Measurements from ENCODE around the gene ARHGEF3. TPM values are rescaled to one million over a fixed set of nuclear protein-coding genes. Genes with fewer than 3 reads are reported as not detected.

Gene ARHGEF3
- total RNA-seq, 1 donor from 2014 or later, result 0.52 TPM

GRCh38 chr3:56748663-56749231 is 53.0 kb downstream of the ARHGEF3 start:
- H3K9me3 ChIP-seq (ENCODE audit: low read depth), result peaks cover 5% of the 10 kb centered on the region
- peaks cover 2% of the 10 kb centered on the region for H3K27me3 Mint-ChIP-seq (ENCODE audit: insufficient read depth, low read depth)
- no peak overlapping the region for H3K27ac Mint-ChIP-seq

GRCh38 chr3:56747150-56747549 is 54.6 kb downstream of the ARHGEF3 start:
- no peaks in the 10 kb centered on the region for H3K36me3 ChIP-seq
- H3K9me3 ChIP-seq (ENCODE audit: low read depth), result peaks cover 5% of the 10 kb centered on the region
- H3F3A ChIP-seq (ENCODE audit: low read depth), result no peaks in the 10 kb centered on the region
- no peak overlapping the region for H3K27ac ChIP-seq
- no peak for TF ChIP-seq EZH2 (IDR thresholded peaks at IDR 0.05)
- no peak for TF ChIP-seq EZH2phosphoT487 (IDR thresholded peaks at IDR 0.05)
- TF ChIP-seq, protein P1, sequence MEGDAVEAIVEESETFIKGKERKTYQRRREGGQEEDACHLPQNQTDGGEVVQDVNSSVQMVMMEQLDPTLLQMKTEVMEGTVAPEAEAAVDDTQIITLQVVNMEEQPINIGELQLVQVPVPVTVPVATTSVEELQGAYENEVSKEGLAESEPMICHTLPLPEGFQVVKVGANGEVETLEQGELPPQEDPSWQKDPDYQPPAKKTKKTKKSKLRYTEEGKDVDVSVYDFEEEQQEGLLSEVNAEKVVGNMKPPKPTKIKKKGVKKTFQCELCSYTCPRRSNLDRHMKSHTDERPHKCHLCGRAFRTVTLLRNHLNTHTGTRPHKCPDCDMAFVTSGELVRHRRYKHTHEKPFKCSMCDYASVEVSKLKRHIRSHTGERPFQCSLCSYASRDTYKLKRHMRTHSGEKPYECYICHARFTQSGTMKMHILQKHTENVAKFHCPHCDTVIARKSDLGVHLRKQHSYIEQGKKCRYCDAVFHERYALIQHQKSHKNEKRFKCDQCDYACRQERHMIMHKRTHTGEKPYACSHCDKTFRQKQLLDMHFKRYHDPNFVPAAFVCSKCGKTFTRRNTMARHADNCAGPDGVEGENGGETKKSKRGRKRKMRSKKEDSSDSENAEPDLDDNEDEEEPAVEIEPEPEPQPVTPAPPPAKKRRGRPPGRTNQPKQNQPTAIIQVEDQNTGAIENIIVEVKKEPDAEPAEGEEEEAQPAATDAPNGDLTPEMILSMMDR (IDR thresholded peaks at IDR 0.05), result no peak
- Mint-ChIP-seq H3K36me3 (peaks cover 6% of the 10 kb centered on the region), H3K4me3 (no peak overlapping the region), H3K9me3 (no peaks in the 10 kb centered on the region), H3K4me1 (no peaks in the 10 kb centered on the region), H3K27me3 (ENCODE audit: insufficient read depth, low read depth) (no peaks in the 10 kb centered on the region), H3K27ac (no peak overlapping the region)
- no peak overlapping the region for H2AFZ ChIP-seq (replicated peaks)
- no peak overlapping the region for H3K9ac ChIP-seq
- no peaks in the 10 kb centered on the region for H3K79me2 ChIP-seq (ENCODE audit: low read depth)
- DNase-seq (ENCODE audit: low spot score), result no peak
- H3K4me2 ChIP-seq, result no peak overlapping the region
- H3K4me3 ChIP-seq, result no peak overlapping the region
- H3K4me1 ChIP-seq, result no peaks in the 10 kb centered on the region
- H3K27me3 ChIP-seq, result no peaks in the 10 kb centered on the region
- no peaks in the 10 kb centered on the region for H4K20me1 ChIP-seq (ENCODE audit: low read depth)

More at GRCh38 chr3:56748663-56749231, 53.0 kb downstream of the ARHGEF3 start:
- no peak overlapping the region for H2AFZ ChIP-seq (replicated peaks)
- no peak overlapping the region for H3K4me2 ChIP-seq
- Mint-ChIP-seq H3K4me3 (no peak overlapping the region), H3K4me1 (no peaks in the 10 kb centered on the region), H3K9me3 (no peaks in the 10 kb centered on the region), H3K36me3 (peaks cover 8% of the 10 kb centered on the region)
- H3K4me3 ChIP-seq, result no peak overlapping the region
- H3K27me3 ChIP-seq, result no peaks in the 10 kb centered on the region
- TF ChIP-seq EZH2 (IDR thresholded peaks at IDR 0.05), result no peak
- no peak for TF ChIP-seq EZH2phosphoT487 (IDR thresholded peaks at IDR 0.05)
- TF ChIP-seq, protein P1 (IDR thresholded peaks at IDR 0.05), result no peak
- H3K79me2 ChIP-seq (ENCODE audit: low read depth), result no peaks in the 10 kb centered on the region
- H3K9ac ChIP-seq, result no peak overlapping the region
- H3K4me1 ChIP-seq, result no peaks in the 10 kb centered on the region
- H3K36me3 ChIP-seq, result no peaks in the 10 kb centered on the region
- no peak for DNase-seq (ENCODE audit: low spot score)
- no peaks in the 10 kb centered on the region for H4K20me1 ChIP-seq (ENCODE audit: low read depth)
- no peak overlapping the region for H3K27ac ChIP-seq
- H3F3A ChIP-seq (ENCODE audit: low read depth), result no peaks in the 10 kb centered on the region

GRCh38 chr3:56744016-56744415 is 57.7 kb downstream of the ARHGEF3 start:
- Mint-ChIP-seq H3K36me3 (peaks cover 2% of the 10 kb centered on the region), H3K27ac (no peak overlapping the region), H3K9me3 (no peaks in the 10 kb centered on the region), H3K4me3 (no peak overlapping the region), H3K4me1 (no peaks in the 10 kb centered on the region), H3K27me3 (ENCODE audit: insufficient read depth, low read depth) (peaks cover 3% of the 10 kb centered on the region)
- Histone ChIP-seq H3K9ac (no peak overlapping the region), H4K20me1 (ENCODE audit: low read depth) (no peaks in the 10 kb centered on the region), H3K27me3 (no peaks in the 10 kb centered on the region), H3K27ac (no peak overlapping the region), H3F3A (ENCODE audit: low read depth) (no peaks in the 10 kb centered on the region), H3K79me2 (ENCODE audit: low read depth) (no peaks in the 10 kb centered on the region), H3K4me2 (no peak overlapping the region), H3K36me3 (no peaks in the 10 kb centered on the region), H3K4me3 (no peak overlapping the region), H2AFZ (replicated peaks) (no peak overlapping the region), H3K9me3 (ENCODE audit: low read depth) (no peaks in the 10 kb centered on the region), H3K4me1 (no peaks in the 10 kb centered on the region)
- no peak for DNase-seq (ENCODE audit: low spot score)
- TF ChIP-seq EZH2 (IDR thresholded peaks at IDR 0.05), result no peak
- TF ChIP-seq, protein P1 (IDR thresholded peaks at IDR 0.05), result no peak
- TF ChIP-seq EZH2phosphoT487 (IDR thresholded peaks at IDR 0.05), result no peak

All from neural progenitor cell (in vitro differentiated cells).